Placental epithelial cell (primary cell): ENCODE measurements around the gene NOTCH1. TPM values are rescaled to one million over a fixed set of nuclear protein-coding genes. Genes with fewer than 3 reads are reported as not detected.

Source experiments
- small RNA-seq: library from RNA; depleted of rRNA; stranded (forward); fragments of <200 nt; gene quantifications from one replicate; pipeline ENCODE3, GENCODE V24; 2012
- total RNA-seq: library from RNA; depleted of rRNA; stranded (reverse); fragments of >200 nt; gene quantifications from 2 replicates; pipeline ENCODE4 v1.2.3, GENCODE V29; 2012

The NOTCH1 gene
- total RNA-seq = 12.4 and 14.1 TPM in 2 replicates

DNA sequence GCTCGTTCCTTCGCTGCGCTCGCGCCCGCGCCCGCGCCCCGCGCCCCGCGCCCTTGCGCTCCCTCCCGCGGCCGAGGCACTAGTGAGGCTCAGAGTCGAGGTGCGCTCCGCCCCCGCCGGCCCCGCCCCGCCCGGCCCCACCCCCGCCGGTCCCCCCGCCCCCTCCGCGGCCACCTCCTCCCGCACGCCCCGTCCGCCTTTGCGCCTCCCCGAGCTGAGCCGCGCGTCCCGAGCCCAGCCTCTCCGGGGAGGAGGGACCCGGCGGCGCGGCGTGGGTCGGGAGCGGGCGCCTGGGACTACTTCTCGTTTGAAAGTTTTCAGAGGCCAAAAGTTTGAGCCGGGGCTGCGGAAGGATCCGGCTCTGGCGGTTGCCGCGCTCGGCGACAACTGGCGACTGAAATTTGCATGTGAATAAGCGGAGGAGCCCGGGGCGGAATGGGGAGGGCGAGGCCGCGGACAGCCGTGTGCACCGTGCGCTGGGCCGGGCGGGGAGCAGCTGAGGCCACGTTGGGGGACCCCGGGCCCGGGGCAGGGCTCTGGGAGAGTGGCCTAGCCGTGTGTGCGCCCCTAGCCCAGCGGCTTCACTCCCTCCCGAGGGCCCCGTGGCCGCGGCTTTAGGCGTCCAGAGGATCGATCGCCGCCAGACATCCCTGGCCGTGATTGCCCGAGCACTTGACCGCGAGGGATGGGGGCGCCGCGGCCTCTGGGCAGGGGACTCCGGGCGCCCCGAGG is at the start of gene NOTCH1:
TSS of gene NOTCH1 (minus strand) at position 84 of the 732 bp plus-strand sequence. CDS start 262 bp downstream, outside the sequence.

GRCh38 chr9:136482793-136483588 is 62.9 kb downstream of the NOTCH1 start, which contains the start of gene SEC16A:
SEC16A (minus strand) TSS chr9:136483040; CDS start chr9:136477615, 5,425 bp downstream.

Small RNA genes within 50 kb of the gene (small RNA-seq; reads per million reads assigned to genes)
- gene MIR4673 (not detected), gene MIR4674 (not detected)

Other genes with a start within 250 kb of the NOTCH1 start
- gene CCDC187, start 242.0 kb downstream of the NOTCH1 start, total RNA-seq = not detected in 2 replicates
- 23.6 and 29.0 TPM in 2 replicates for gene GPSM1, start 218.5 kb downstream of the NOTCH1 start, total RNA-seq
- 11.0 and 14.3 TPM in 2 replicates for gene DNLZ, start 182.3 kb downstream of the NOTCH1 start, total RNA-seq
- 4.7 and 7.4 TPM in 2 replicates for gene CARD9, start 172.4 kb downstream of the NOTCH1 start, total RNA-seq
- 6.7 TPM in 2 replicates for gene SNAPC4, start 145.9 kb downstream of the NOTCH1 start, total RNA-seq
- gene ENTR1, start 135.4 kb downstream of the NOTCH1 start, total RNA-seq = 29.4 and 33.8 TPM in 2 replicates
- gene PMPCA, start 135.4 kb downstream of the NOTCH1 start, total RNA-seq = 43.3 and 46.3 TPM in 2 replicates
- 8.2 and 10.0 TPM in 2 replicates for gene INPP5E, start 106.2 kb downstream of the NOTCH1 start, total RNA-seq
- gene SEC16A, start 63.0 kb downstream of the NOTCH1 start, total RNA-seq = 35.7 and 44.4 TPM in 2 replicates
- gene EGFL7, start 116.9 kb upstream of the NOTCH1 start, total RNA-seq = 2.0 TPM in 2 replicates
- gene AGPAT2, start 141.4 kb upstream of the NOTCH1 start, total RNA-seq = 24.7 and 44.9 TPM in 2 replicates
- gene DIPK1B, start 166.5 kb upstream of the NOTCH1 start, total RNA-seq = 0.39 TPM in 1 of 2 replicates, not detected in the other
- gene LCN10, start 196.9 kb upstream of the NOTCH1 start, total RNA-seq = not detected in 2 replicates
- gene LCN6, start 202.5 kb upstream of the NOTCH1 start, total RNA-seq = not detected in 2 replicates
- gene LCN8, start 212.2 kb upstream of the NOTCH1 start, total RNA-seq = not detected in 2 replicates
- gene LCN15, start 218.5 kb upstream of the NOTCH1 start, total RNA-seq = not detected in 2 replicates
- gene TMEM141, start 245.3 kb upstream of the NOTCH1 start, total RNA-seq = 52.9 and 53.0 TPM in 2 replicates